Activated CD8-positive, alpha-beta memory T cell treated with anti-CD3 and anti-CD28 coated beads, Interleukin-2, amount 50 U/mL, for 24 hours (primary cell): ENCODE data around the gene NME9.
"Not testable (repeated sequence)": the region's sequence is repeated elsewhere in the genome, so short reads cannot be mapped to it uniquely, and the experiment has no call there.

Source experiments
- DNase-seq: peaks from one replicate; pipeline ENCODE4 v3.0.0-alpha.2; 2020; ENCODE audit errors: extremely low read depth

The NME9 gene, protein sequence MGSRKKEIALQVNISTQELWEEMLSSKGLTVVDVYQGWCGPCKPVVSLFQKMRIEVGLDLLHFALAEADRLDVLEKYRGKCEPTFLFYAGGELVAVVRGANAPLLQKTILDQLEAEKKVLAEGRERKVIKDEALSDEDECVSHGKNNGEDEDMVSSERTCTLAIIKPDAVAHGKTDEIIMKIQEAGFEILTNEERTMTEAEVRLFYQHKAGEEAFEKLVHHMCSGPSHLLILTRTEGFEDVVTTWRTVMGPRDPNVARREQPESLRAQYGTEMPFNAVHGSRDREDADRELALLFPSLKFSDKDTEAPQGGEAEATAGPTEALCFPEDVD

DNA sequence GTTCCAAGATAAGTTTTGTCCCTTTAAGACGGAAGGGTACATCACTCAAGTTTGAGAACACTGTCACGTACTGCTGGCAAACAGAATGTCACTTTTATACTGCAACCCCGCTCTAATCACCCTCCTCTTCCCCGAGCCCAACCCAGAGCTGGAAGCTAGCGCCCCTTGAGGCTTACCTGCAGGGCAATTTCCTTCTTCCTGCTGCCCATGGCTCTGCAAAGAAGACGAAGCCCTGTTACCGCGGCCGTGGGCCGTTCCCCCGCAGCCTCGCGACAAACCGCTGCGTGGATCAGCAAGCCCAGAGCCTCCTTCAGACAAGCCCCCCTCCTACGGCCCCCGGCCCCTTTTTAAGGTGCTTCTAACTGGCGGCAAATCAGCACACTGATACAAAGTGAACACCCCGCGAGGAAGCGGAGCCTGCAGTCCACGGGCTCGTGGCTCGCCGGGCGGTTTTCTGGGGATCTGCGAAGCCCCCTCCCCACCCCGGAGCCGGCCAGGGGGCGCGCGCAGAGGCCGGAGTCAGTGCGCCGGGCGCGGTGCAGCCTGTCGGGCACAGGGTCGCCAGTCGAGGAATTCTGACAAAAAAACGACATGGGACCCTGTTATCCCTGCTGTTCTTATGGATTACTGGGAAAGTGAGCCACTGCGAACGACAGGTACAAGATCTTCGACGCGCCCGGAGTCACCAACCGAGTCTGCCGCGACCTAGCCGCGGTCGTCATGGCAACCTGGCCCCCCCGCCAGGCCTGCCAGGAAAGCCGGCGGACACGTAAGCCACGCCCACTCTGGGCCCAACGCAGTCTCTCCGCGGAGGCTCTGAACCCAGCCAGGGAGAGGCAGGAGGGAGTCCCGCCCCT lies at the start of gene NME9:
Gene NME9 (minus strand): TSS at position 725 of the 857 bp plus-strand sequence. CDS start 516 bp downstream, at position 209.
- DNase-seq = peak; percentile 75

DNA sequence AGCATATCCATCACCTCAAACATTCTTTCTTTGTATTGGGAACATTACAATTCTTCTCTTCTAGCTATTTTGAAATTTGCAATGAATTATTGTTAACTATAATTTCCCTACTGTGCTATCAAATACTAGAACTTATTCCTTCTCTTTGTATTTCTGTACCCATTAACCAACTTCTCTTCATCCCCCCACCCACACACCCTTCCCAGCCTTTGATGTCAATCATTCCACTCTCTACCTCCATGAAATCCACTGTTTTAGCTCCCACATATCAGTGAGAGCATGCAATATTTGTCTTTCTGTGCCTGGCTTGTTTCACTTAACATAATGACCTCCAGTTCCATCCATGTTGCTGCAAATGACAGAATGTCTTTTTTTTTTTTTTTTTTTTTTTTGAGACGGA lies 49.3 kb upstream of the NME9 start:
- no peak for DNase-seq

DNA sequence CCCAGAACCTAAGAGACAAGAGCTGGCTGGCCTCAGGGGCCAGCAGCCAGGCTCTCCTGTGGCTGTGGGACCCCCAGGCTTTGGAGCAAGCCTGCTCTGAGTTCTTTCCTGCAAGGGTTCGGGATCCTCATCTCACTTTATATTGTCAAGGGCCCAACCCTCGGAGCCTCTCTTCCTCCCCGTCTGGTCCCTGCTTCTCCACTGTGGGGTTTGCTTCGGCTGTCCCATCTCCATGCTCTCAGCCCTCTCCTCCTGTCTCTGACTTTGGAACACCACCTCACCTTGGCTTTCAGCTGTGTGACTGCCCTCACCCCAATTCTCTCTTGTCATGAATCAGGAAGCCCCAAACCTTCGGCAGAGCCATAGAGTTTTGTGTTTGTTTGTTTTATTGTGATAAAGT lies 48.7 kb upstream of the NME9 start:
- DNase-seq = no peak

DNA sequence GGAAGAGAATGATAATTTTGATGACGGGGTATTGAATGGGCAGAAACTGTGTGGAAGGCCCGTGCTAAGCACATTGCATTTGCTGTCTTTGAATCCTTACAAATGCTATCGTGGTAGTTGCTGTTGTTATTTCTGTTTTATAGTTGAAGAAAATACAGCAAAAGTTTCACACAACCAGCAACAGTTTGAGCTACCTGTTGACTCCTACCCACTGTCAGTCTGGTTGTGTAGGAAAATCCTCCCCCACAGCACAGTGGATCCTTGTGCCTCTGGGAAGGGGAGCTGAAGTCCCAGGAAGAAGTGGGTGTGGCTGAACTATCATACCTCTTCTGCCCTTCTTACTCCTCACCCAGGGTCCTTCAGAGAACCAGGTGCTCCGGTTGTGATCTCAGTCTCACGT lies 48.2 kb upstream of the NME9 start:
- DNase-seq = no peak

DNA sequence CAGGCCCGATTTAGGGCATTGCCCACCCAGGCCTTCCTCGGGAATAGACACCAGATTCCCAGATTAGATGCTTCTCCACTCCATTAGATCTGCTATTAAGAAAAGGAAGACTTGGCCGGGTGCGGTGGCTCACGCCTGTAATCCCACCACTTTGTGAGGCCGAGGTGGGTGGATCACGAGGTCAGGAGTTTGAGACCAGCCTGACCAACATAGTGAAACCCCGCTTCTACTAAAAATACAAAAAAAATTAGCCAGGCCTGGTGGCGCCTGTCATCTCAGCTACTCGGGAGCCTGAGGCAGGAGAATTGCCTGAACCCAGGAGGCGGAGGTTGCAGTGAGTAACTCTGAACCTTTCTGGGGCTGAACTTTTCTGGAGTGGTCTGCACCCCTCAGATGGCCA lies 47.6 kb upstream of the NME9 start:
- DNase-seq = not testable (repeated sequence)

DNA sequence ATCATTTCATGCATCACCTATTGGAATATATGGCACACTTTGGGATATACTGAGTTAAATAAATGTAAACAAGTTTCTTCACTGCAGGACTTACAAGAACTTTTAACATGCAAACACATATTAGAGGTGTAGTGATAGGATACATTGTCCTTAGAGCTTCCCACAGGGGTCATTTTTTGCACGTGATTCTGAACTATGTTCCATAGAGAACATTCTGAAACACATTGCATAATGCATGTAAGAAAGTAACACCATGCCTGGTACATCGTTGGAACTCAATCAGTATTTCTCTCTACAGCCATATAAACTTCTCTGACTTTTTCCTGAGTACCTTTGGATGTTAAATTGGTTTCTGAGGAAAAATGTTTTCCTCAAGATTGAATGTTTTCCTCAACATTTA lies 47.0 kb upstream of the NME9 start:
- DNase-seq = no peak

DNA sequence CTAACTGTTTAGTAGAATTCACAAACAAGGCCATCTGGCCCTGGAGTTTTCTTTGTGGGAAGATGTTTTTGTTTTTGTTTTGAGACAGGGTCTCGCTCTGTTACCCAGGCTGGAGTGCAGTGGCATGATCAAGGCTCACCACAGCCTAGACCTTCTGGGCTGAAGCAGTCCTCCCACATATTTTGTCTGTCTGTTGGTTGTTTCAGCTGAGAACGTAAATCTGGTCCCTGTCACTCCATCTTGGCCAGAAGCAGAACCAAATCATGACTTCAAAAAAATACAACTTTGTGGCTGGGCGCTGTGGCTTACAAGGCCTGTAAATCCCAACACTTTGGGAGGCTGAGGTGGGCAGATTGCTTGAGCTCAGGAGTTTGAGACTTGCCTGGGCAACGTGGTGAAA lies 45.8 kb upstream of the NME9 start:
- DNase-seq = no peak

DNA sequence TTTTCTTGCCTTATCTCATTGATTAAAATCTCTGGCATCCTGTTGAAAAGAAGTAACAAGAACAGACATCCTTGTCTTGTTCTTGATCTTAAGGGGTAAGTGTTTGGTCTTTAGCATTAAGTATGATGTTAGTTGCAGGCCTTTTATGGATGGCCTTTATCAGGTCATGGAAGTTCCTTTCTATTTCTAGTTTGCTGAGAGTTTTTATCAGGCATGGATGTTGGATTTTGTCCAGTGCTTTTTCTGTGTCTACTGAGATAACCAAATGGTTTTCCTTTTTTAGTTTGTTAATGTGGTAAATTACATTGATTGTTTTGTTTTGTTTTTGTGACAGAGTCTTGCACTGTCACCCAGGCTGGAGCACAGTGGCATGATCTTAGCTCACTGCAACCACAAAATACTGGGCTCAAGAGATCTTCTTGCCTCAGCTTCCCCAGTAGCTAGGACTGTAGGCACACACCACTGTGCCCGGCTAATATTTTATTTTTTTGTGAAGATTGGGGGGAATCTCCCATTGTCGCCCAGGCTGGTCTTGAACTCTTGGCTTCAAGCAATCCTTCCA lies 45.0 kb upstream of the NME9 start:
- no peak for DNase-seq

DNA sequence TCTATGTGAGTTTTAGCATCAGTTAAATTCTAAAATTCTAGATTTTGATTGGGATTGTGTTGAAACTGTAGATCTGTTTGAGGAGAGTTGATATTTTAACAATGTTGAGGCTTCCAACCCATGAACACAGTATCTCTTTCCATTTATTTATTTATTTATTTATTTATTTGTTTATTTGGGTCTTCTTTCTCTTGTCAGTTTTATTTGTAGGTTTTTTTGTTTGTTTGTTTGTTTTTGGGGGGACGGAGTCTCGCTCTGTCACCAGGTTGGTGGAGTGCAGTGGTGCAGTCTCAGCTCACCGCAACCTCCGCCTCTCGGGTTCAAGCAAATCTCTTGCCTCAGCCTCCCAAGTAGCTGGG lies 44.1 kb upstream of the NME9 start:
- DNase-seq = no peak

DNA sequence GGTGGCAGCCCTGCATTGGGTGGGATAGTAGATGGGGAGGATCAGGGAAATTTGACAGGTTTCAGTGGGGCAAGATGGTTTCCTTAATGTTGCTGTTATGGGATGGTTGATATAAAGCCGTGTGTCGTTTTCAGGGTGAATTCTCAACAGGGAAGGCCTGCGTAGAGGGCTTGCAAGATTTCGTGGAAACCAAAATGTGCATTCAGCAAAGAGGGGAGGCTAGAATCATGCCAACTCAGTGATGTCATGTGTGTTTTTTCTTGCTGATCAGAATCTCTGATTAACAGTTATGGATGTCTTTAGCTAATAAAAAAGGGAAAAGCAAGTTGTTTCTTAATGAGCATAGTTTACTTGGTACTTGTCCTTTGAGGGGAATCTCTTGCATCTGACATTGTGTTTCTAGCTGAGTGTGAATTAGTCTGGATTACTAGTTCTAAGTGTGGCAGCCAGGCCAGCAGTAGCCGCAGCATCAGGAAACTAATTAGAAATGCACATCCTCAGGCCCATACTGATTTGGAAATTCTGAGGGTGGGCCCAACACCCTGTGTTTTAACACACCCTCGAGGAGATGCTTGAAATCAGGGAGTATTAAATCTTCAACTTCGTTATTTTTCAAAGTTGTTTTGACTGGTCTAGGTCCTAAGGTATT lies 43.6 kb upstream of the NME9 start:
- DNase-seq = no peak

DNA sequence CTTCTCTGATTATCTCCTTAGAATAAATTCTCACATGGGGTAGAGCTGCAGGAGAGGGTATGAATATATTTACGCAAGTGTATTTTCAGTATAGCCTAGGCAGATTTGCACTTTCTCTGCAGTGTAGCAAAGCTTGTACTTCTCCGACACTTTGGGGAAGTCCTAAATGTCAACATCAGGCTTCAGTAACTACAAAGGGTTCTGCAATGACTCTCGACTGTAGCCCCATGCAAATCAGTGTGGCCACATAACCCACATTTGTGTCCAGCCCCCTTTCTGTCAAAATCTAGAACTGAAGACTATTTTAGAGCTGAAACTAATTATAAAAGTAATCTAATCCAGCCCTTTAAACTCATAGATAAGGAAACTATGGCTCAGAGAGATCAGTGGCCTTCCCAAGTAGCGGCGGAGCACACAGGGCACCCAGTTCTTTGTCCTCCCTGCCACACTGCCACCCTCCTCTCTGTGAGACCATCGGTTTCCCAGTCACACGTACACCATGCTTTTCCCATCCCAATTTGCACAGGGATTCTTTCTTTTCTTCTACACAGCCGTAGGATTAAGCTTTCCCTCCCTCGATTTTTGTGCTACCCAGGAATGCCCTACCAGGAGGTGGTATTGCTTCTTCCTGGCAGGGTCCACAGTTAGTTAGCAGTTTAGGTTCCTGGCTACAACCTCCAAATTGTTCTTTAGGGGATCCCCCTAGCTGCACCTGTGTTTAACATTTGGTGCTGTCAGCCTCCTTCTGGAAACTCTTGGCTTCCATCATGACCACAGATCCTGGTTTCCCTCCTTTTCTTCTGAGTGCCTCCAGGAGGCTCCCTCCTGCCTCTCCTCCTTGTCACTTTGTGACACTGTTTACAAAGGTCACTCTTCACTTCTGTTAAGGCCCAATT lies 41.7 kb upstream of the NME9 start:
- DNase-seq = no peak

DNA sequence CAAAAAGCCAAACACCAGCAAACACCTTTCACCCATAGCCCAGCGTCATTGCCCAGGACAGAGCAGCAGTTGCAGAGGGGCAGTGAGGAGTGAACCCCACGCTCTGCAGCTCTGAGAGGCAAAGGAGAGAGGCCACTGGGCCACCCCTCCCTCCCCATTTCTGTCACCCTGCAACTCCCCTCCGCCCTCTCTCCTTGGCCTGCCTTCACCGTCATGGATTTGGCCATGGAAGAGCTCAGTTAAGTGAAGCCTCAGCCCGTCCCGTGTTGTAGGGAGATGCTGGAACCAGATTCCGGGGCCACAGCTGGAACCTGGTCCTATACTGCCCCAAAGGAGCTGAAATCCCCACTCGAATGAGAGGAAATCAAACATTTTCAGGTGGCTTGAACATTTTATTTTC lies 40.7 kb upstream of the NME9 start:
- no peak for DNase-seq

DNA sequence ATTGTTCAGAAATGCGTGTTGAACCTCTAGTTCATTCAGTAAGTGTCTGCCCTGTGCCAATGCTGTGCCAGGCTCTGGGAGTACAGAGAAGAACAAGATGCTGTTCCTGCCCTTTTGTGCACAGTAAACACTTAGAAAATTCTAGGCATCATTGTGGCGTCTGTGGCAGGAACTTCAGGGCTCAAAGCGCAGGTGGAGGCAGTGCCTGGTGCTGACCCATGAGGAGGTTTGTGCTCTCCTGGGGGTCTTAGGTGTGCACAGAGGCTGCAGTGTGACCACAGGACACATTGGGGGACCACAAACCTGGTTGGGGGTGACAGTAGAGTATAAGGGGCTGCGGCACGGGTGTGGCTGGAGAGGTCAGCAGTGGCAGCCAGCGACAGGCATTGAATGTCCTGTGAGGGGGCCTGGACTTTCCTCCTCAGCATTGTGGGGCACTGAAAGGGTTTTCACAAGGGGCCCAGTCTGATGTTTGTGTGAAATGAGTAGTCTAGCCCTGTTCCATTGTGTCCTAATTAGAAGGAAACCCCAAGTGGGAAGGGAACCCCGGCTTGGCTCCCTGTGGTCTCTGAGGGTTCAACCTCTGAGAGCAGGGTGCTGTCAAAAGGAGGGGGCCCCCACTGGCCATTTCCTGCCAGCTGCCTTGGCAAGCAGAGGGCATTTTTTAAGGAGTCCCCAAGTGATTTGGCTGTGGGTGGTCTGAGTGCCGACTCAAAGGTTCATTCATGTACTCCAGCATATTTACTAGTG lies 39.7 kb upstream of the NME9 start:
- DNase-seq = no peak

DNA sequence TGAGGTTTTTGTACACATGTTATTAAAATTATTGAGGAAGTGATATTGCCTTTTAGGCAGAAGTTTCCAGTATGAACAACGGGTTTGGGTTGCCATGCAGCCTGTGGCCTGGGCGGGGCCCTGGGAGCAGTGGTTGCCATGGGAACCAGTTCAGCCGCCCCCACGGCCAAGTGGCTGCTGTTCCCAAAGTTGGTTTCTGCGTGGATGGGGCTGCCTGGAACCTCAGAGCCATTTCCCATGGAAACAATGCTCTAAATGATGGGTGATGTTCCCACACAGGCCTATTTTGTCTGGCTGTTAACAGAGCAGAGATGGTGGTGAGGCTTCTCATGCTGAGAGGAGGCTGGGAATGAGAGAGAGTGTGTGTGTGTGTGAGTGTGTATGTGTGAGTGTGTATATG lies 38.3 kb upstream of the NME9 start:
- no peak for DNase-seq

DNA sequence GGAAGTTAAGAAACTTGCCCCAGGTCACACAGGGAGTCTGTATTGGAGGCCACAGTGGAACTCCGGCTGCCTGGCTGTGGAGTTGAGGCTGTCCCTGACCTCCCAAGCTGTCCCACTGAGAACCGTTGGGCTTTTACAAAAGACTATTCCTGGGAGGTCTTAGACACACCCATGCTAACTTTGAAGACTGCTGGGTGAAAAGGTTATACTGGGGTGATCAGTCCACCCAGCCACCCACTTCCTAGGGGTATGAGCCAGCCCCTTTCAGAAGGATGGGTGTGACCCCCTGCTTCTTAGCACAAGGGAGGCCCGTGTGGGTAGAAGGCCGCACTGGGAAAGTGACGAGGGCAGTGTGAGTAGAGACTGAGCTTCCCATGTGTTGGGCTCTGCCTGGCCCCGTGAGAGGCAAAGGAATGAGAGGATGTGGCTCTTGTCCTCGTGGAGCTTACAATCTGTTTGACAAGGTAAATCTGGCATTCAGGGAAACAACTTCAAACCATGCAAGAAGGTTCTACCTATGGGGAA lies 37.7 kb upstream of the NME9 start:
- DNase-seq = no peak

DNA sequence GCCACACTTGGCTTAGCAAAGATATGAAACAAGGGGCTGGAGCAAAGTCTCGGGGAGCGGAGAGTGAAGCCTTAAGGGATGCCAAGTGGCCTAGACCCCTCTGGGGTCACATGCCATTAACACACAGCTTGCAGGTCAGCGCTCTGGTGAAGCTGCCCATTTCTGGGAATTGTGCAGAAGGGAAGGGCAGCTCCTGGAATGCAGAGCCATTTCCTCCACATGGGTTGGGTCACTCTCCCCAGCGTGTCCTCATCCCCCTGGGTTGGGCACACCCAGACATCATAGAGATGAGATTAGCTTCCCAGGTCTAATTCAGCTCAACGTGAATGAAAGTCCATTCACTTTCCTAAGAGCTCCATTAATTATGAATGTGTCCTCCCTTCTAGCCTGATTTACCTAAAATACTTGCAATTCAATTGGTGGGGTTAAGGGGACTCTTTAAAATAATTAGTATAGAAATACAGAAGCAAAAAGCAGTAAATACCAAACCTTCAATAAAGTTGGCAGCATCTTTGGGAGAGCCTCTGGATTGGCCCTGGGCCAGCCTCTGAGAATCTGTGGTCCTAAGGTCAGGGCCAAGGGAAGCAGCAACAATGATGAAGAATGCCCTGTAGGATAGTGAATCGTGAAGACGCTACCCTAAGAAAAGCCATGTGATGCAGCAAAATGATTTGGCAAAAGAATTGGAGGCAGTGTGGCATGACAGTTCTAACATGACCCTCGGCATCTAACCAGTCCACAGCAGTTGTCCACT lies 36.5 kb upstream of the NME9 start:
- no peak for DNase-seq

DNA sequence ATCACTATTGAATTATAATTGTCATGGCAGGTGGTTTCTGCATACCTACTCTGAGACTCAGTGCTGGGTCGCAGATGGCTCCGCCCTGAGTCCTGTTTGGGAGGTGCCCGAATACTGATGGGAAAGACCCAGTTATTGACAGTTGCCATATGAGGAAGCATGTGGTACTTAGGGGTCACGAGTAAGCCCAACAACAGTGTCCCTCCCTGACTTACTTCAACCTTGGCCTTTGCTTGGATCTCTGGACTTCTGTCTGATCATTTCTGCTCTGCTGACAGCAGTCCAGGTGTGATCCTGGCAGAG lies 35.6 kb upstream of the NME9 start:
- DNase-seq = no peak

DNA sequence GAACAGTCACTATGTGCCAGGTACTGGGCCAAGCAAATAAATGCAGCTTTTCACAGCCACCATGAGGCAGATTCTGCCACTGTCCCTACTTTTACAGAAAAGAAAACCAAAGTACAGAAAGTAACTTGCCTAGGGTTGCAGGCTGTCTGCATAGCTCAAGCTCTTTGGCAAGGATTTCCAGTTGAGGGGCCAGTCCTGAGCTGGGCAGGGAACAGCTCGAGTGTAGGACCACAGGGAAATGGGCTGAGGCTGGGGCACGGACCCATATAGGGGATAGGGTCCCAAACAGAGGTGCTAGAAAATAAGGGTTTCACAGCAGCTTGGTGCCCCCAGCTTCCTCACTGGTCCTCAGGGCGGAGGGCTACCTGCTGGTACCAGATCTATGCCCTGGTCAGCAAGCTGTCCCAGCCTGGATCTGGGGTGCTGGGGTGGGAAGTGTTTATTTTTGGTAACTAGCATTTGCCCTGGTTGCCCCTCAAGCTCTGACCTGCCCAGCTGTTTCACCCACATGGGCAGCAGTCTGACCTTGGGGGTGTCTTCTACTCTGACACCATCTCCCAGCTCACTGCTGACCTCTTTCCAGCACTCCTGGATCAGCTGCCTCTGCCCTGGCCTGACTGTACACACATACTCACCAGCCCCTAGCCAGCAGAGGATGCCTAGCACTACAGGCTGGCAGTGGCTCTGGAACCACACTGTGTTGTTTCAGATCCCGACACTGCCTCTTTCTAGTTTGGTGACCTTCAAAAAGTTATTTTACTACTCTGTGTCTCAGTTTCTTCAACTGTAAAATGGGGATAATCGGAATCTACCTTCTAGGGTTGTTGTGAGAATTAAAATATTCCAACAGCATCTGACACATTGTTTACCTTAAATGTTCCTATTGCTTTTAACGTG lies 35.0 kb upstream of the NME9 start:
- DNase-seq = no peak

DNA sequence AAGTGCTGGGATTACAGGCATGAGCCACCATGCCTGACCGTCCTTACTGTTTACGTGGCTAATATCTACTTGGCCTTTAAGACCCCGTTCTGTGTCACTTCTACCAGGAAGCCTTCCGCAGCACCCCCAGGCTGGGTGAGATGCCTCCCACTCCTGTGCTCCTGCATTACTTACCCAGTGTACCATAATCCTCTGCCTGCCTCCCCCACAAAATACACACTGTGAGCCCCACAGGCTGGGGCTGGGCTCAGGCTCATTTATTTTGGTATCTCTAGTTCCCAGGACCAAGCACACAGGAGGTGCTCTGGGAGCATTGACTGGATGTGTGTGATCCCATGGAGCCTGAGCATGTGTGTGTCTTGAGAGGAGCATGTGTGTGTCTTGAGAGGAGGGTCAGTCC lies 33.7 kb upstream of the NME9 start:
- no peak for DNase-seq
